Occipital lobe (tissue), 3 donors: ENCODE measurements around the gene PGM1. TPM values are rescaled to one million over a fixed set of nuclear protein-coding genes. Genes with fewer than 3 reads are reported as not detected.

Source experiments
- DNase-seq: peaks from one replicate; lab custom pipeline; 2025; lab: John Stamatoyannopoulos, UW
- small RNA-seq: library from RNA; depleted of rRNA; stranded (forward); fragments of <200 nt; gene quantifications from one replicate; pipeline ENCODE3, GENCODE V24; 2014
- total RNA-seq: library from RNA; depleted of rRNA; stranded (reverse); fragments of >200 nt; gene quantifications from one replicate; pipeline ENCODE4 v1.2.3, GENCODE V29; 2014

PGM1 gene
- total RNA-seq, 1 donor from 2014 or later: 20.6 TPM

DNA sequence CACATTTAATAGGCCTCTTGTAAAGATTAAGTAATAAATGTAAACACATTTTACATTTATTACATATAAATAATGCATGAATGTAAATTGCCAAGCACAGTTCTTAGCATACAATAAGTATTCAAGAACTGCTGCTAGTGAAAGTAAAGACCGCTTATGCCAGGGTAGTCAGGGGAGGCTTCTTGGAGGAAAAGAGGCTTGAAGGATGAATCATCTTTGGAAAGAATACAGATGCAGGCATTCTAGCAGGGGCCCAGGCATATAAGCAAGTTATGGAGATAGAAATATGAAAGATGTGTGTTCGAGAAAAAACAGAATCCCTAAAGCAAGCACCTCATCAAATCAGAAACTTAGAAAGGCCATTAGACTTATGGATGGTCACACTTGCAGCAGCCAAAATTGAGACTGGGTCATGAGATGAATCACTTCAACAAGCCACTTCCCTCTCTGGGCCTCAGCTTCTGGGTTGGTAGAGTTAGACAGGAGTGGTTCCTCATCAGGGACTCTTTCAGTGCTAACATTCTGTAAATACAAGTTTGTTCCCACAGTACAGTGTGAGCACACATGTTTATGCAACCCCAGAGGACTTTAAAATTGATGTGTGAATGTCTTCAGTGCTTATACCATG lies 100.8 kb downstream of the PGM1 start:
- DNase-seq: no peak

DNA sequence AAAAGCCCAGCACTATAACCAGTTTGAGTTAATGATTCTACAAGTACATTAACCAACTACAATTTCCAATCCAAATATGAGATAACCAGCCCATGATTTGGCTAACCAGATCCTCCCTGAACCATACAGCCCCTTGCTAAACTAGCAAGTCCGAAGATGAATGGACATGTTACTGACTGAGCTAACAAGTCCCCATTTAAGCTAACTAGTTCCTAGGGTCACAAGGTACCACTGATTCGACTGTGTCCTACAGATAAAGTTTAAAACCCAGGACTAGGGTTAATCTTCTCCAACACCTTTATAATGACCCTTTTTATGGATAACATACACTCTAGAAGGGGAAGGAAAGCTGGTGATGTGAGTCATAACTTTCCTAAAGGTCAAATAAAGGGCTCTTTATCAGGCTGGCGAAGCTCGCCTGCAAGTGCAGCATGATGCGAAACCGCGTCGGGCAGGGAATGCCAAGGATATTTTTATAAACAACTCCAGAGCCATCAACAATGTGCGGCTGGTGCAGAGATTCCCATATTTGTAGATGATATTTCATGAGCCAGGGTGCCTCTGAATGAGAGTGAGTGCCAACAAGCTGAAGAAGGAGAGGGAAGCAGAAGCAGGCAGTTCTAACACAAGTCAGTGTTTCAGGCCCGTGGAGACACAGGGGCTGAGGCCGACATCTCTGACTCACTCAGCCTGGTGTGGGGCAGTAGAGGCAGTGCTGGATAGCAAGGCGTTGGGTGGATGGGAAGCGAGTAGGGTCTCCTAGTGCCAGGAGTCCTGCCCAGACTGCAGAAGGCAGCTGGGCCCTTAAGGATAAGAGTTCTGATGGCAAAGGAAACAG lies 105.0 kb downstream of the PGM1 start:
- no peak for DNase-seq

DNA sequence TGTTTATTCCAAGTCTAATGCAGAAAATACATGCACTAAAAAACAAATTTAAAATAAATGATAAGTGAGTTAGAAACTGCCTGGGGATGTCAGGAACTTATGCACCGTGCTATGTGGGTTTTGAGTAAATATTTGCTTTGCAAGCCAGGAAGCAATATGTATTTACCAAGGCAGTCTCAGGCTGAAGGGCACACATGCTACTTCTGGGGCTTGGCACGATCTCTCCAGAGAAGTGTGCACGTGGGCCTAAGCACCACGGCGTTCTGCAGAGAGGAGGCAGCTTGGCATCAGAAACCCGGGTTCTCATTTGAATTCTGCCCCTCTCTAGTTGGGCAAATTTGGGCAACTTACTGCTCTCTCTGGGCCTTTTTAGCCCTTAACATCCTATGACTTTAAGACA lies 108.0 kb downstream of the PGM1 start:
- no peak for DNase-seq

DNA sequence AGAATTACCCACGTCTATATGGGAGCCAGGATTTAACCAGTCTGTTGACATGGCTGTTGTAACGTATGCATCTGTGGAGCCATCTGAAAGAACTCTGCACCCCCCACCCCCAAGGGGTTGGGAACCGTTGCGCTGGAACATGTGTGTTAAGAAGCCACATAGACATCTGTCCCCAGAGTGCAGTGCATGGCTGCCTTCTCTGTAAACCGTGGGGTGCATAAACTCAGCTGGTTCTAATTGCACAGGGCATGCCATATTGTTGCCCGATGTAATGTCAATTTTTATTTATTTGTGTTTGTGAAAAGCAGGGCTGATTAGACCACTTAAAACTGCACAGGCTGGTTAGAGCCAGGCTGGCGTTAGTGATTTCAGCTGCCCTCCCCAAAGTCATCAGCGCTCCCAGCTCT lies 110.5 kb downstream of the PGM1 start:
- no peak for DNase-seq

DNA sequence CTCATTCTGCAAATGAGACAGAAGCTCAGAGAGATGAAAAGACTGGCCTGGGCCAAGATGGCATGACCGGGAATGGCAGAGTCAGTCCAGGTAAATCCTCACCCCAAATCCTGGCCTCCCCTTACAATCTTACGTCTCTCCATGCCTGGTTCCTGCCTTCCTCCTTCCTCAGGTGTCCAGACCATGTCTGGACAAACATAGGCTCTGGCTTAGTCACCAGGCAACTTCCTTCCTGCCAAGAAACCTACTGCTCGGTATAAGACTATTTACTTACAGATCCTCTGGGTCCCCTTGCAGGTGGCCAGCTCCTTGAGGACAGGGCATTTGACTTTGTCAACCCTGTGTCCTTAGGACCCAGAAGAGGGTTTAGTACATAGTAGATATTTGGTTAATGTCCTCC lies 111.2 kb downstream of the PGM1 start:
- no peak for DNase-seq

DNA sequence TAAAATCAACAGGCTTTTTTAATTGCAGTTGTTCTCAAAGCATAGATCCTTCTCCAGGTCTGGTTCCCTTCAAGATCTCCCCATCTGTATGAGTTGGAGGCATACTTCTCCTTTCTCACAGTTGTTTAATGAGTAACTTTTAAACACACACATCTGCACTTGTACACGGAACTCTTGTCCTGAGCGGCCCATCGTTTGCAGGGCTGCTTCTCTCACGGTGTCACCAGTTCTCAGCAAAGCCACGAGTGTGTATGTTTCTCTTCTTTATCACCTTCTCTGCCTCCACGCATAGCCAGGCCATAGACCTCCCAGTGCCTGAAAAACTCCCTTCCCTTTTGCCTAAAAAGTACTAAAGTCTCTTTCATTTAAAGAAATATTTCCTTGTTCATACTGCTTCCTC lies 111.9 kb downstream of the PGM1 start:
- DNase-seq: no peak

DNA sequence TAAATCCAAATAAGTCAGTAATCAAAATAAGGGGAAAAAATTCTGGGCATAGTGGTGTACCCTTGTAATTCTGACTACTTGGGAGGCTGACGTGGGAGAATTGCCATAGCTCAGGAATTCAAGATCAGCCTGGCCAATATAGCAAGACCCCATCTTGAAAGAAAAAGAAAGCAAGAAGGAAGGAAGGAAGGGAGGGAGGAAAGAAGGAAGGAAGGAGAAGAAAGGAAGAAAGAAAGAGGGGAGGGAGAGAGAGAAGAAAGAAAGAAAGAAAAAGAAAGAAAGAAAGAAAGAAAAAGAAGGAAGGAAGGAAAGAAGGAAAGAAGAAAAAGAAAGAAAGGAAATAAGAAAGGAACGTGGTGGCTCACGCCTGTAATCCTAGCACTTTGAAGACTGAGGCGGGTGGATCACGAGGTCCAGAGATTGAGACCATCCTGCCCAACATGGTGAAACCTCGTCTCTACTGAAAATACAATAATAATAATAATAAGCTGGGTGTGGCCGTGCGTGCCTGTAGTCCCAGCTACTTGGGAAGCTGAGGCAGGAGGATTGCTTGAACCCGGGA lies 116.1 kb downstream of the PGM1 start:
- DNase-seq: no peak

Small RNAs within 50 kb of the gene (small RNA-seq; reads per million reads assigned to genes)
- not detected for gene RF02105
- gene RF02106: not detected
- gene RF02107: not detected
- not detected for gene RF02108
- not detected for gene RF02109
- gene RF02110: not detected

Other genes starting within 250 kb of the PGM1 start
- 73.3 TPM for gene ALG6, start 225.8 kb upstream of the PGM1 start, total RNA-seq
- gene ITGB3BP, start 70.2 kb upstream of the PGM1 start, total RNA-seq: 36.8 TPM
- gene EFCAB7, start 69.9 kb upstream of the PGM1 start, total RNA-seq: 51.5 TPM
- gene ROR1, start 180.6 kb downstream of the PGM1 start, total RNA-seq: 2.5 TPM